ENCODE data around the gene TRIM2.
A peak's percentile ranks its signal among the peaks of the same experiment; 100 is the strongest.

The TRIM2 gene

GRCh38 chr4:153222707-153223426 is 18.6 kb downstream of the TRIM2 start:
- no peak for FAIRE-seq
- TF ChIP-seq CTCF (IDR thresholded peaks at IDR 0.05; ENCODE audit: insufficient read depth, missing control alignments): no peak
- no peak for DNase-seq (ENCODE audit: insufficient read length, low spot score)

- FAIRE-seq: no peak
- no peak for TF ChIP-seq CTCF (IDR thresholded peaks at IDR 0.05; ENCODE audit: insufficient read depth, missing control alignments)
- DNase-seq (ENCODE audit: insufficient read length, low spot score): no peak
Measured at GRCh38 chr4:153223427-153223801, 19.2 kb downstream of the TRIM2 start.

GRCh38 chr4:153223930-153224329 is 19.7 kb downstream of the TRIM2 start:
- FAIRE-seq (no peak), DNase-seq (ENCODE audit: insufficient read length, low spot score) (no peak)
- no peak for TF ChIP-seq CTCF (IDR thresholded peaks at IDR 0.05; ENCODE audit: insufficient read depth, missing control alignments)

GRCh38 chr4:153224474-153224873 is 20.2 kb downstream of the TRIM2 start:
- FAIRE-seq (peak; percentile 6), DNase-seq (ENCODE audit: insufficient read length, low spot score) (no peak)
- TF ChIP-seq CTCF (IDR thresholded peaks at IDR 0.05; ENCODE audit: insufficient read depth, missing control alignments): no peak

GRCh38 chr4:153227469-153228075 is 23.3 kb downstream of the TRIM2 start:
- FAIRE-seq: peak; percentile 25
- TF ChIP-seq CTCF (IDR thresholded peaks at IDR 0.05; ENCODE audit: insufficient read depth, missing control alignments): no peak
- no peak for DNase-seq (ENCODE audit: insufficient read length, low spot score)

- FAIRE-seq (no peak), DNase-seq (ENCODE audit: insufficient read length, low spot score) (no peak)
- TF ChIP-seq CTCF (IDR thresholded peaks at IDR 0.05; ENCODE audit: insufficient read depth, missing control alignments): no peak
Measured at GRCh38 chr4:153228512-153229140, 24.4 kb downstream of the TRIM2 start.

GRCh38 chr4:153229545-153229944 is 25.3 kb downstream of the TRIM2 start:
- DNase-seq (ENCODE audit: insufficient read length, low spot score): no peak
- no peak for FAIRE-seq
- TF ChIP-seq CTCF (IDR thresholded peaks at IDR 0.05; ENCODE audit: insufficient read depth, missing control alignments): no peak

Measured in D721Med (cell line).